ENCODE data around the gene RPL9.

DNA sequence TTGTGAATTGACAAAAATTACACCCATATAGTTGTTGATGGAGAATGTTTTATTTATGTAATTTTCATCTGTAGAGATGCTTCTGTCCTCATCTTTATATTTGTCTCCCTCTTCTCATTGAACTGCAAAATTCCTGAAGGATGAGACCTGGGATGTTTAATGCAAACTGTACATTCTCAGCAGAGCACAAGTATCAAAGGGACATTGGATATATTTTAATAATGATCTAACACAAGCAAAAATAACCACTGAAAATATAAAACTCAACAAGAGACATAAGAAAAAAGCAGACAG lies 40.0 kb upstream of the RPL9 start:
- TF ChIP-seq, protein P1, sequence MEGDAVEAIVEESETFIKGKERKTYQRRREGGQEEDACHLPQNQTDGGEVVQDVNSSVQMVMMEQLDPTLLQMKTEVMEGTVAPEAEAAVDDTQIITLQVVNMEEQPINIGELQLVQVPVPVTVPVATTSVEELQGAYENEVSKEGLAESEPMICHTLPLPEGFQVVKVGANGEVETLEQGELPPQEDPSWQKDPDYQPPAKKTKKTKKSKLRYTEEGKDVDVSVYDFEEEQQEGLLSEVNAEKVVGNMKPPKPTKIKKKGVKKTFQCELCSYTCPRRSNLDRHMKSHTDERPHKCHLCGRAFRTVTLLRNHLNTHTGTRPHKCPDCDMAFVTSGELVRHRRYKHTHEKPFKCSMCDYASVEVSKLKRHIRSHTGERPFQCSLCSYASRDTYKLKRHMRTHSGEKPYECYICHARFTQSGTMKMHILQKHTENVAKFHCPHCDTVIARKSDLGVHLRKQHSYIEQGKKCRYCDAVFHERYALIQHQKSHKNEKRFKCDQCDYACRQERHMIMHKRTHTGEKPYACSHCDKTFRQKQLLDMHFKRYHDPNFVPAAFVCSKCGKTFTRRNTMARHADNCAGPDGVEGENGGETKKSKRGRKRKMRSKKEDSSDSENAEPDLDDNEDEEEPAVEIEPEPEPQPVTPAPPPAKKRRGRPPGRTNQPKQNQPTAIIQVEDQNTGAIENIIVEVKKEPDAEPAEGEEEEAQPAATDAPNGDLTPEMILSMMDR (IDR thresholded peaks at IDR 0.05), result no peak
- TF ChIP-seq EP300 (IDR thresholded peaks at IDR 0.05) (no peak), POLR2A (IDR thresholded peaks at IDR 0.05) (no peak)
